Testis (tissue), 3 donors: Measurements from ENCODE around the gene THADA. TPM values are rescaled to one million over a fixed set of nuclear protein-coding genes. Genes with fewer than 3 reads are reported as not detected.

Experiments used
- DNase-seq: peaks from one replicate; pipeline ENCODE4 v3.0.0-alpha.2; 2019
- H3K27ac ChIP-seq, 2 donors: fragments of 200-600 bp; sonication (generic); one replicate each; pipeline ENCODE4 v1.5.1; 2019
- H3K27me3 ChIP-seq: fragments of 200-600 bp; sonication (generic); one replicate; pipeline ENCODE4 v1.5.1; 2019
- H3K36me3 ChIP-seq: fragments of 200-600 bp; sonication (generic); one replicate; pipeline ENCODE4 v1.5.1; 2017; ENCODE audit warnings: low read depth; ENCODE audit errors: missing control alignments
- H3K4me1 ChIP-seq: fragments of 200-600 bp; sonication (generic); one replicate; pipeline ENCODE4 v1.5.1; 2019
- H3K4me3 ChIP-seq, 2 donors: fragments of 200-600 bp; sonication (generic); one replicate each; pipeline ENCODE4 v1.5.1; 2017 to 2019
- H3K9me3 ChIP-seq: fragments of 200-600 bp; sonication (generic); one replicate; pipeline ENCODE4 v1.5.1; 2017
- CTCF ChIP-seq, 3 experiments: fragments of 450-650 bp in 2 of 3; fragments of 200-600 bp in 1 of 3; sonication (generic) in 1 of 3; IDR thresholded peaks; one replicate each; pipeline ENCODE4 v1.5.1; 2016 to 2019; ENCODE audit warnings: antibody characterized with exemption in 3 of 3, mild to moderate bottlenecking in 2 of 3, moderate library complexity in 1 of 3
- POLR2A ChIP-seq: fragments of 450-650 bp; IDR thresholded peaks from one replicate; pipeline ENCODE4 v1.6.1; 2017; ENCODE audit warnings: antibody characterized with exemption, mild to moderate bottlenecking, moderate library complexity
- WGBS, 2 donors: methylation state at CpG; one replicate each; pipeline ENCODE4 v1.1.5; 2018; 5-methylcytosine and 5-hydroxymethylcytosine counted together
- intact Hi-C: fragments of 100-400 bp; cut with DNase I; formaldehyde crosslinking; loops from one replicate; pipeline ENCODE4 v1.15.1; 2023; ENCODE audit warnings: low total_unique reads
- polyA plus RNA-seq: library from polyadenylated mRNA; stranded (reverse); fragments of 350-450 nt; fragmentation: Illumina TruSeq; extraction: RNeasy Lipid Tissue Mini Kit (QIAGEN cat#74804); gene quantifications from one replicate; pipeline ENCODE4 v1.2.3, GENCODE V29; 2014; ENCODE audit warnings: low read depth, low replicate concordance; ENCODE audit not compliant: insufficient read depth
- total RNA-seq, 2 donors: library from RNA; depleted of rRNA; stranded (reverse); fragments of >200 nt; gene quantifications; one replicate each; pipeline ENCODE4 v1.2.3, GENCODE V29; 2016

Gene THADA
- total and polyA plus RNA-seq, 3 donors from 2014 or later, result 29.5 to 43.9 (median 39.5) TPM

GRCh38 chr2:43542285-43542933 is 53.4 kb downstream of the THADA start:
- intact Hi-C loops, result no loop called here
- TF ChIP-seq POLR2A (no peak), CTCF (IDR thresholded peaks at IDR 0.05) (peak; percentile 45 to 60 (median 54))
- H3K27ac ChIP-seq, result no peak overlapping the region
- WGBS, 2 donors, result 35% methylated on average over 3 of the region's 3 CpGs
- no peak overlapping the region for H3K4me3 ChIP-seq
- H3K4me1 ChIP-seq, result no peaks in the 10 kb centered on the region
- no peak for DNase-seq
- no peaks in the 10 kb centered on the region for H3K36me3 ChIP-seq
- no peaks in the 10 kb centered on the region for H3K9me3 ChIP-seq
- no peaks in the 10 kb centered on the region for H3K27me3 ChIP-seq

GRCh38 chr2:43541165-43541564 is 54.7 kb downstream of the THADA start:
- intact Hi-C loops, result no loop called here
- H3K9me3 ChIP-seq, result no peaks in the 10 kb centered on the region
- no peaks in the 10 kb centered on the region for H3K27me3 ChIP-seq
- no peaks in the 10 kb centered on the region for H3K36me3 ChIP-seq
- peak overlapping the region in 1 of 2 donors; percentile 28 for H3K27ac ChIP-seq
- 73 to 84% methylated on average over 6 of the region's 6 CpGs for WGBS, 2 donors
- no peaks in the 10 kb centered on the region for H3K4me1 ChIP-seq
- no peak overlapping the region for H3K4me3 ChIP-seq
- DNase-seq, result no peak
- TF ChIP-seq POLR2A (no peak), CTCF (IDR thresholded peaks at IDR 0.05) (no peak)

DNA sequence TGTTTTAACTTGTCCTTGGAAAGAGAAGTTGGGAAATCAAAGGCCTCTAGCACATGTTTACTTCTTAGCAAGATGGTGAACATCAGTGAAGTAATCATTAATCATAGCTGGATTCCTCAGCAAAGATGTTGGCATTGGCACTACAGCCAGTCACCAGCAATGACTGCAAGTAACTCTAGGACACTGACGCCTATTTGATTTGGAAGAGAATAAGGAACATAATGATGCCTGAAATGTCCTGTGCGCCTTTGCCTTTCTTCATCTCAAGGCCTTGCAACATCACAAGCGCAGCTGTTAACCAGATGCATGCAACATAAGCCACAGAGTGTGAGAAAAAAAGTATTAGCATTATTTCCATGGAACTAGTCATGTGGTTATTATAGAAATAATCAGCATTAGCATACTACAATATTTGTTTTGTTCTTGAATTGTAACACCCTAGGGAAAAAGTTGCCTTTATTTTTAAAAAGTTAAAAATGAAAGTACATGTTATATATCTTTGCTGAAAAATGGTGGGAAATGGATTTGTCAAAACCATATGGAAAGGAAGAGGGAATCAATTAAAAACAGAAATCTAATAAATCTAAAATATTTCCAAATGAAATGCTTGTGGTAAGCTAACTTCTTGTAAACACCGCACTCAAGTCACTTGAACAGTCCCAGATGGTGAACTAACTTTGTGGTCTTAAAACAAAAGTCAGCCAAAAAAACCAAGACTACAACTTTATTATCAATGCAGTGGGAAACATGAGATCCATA is 55.6 kb downstream of the THADA start:
- WGBS, 2 donors, result 54 to 58% methylated on average over 4 of the region's 4 CpGs
- peak; percentile 70 for DNase-seq
- H3K9me3 ChIP-seq, result no peaks in the 10 kb centered on the region
- TF ChIP-seq POLR2A (no peak), CTCF (IDR thresholded peaks at IDR 0.05) (no peak)
- H3K27ac ChIP-seq, result peak overlapping the region in 1 of 2 donors; percentile 61
- H3K4me1 ChIP-seq, result no peaks in the 10 kb centered on the region
- H3K4me3 ChIP-seq, result no peak overlapping the region
- no peaks in the 10 kb centered on the region for H3K27me3 ChIP-seq
- no peaks in the 10 kb centered on the region for H3K36me3 ChIP-seq
- intact Hi-C loops, result no loop called here

GRCh38 chr2:43539436-43539835 is 56.4 kb downstream of the THADA start:
- Histone ChIP-seq H3K36me3 (no peaks in the 10 kb centered on the region), H3K9me3 (no peaks in the 10 kb centered on the region), H3K27me3 (no peaks in the 10 kb centered on the region), H3K4me1 (no peaks in the 10 kb centered on the region), H3K27ac (peak overlapping the region; percentile 32 to 61), H3K4me3 (no peak overlapping the region)
- WGBS, 2 donors, result 92 to 93% methylated on average over 5 of the region's 5 CpGs
- TF ChIP-seq POLR2A, result no peak
- TF ChIP-seq CTCF (IDR thresholded peaks at IDR 0.05), result no peak
- no peak for DNase-seq
- intact Hi-C loops, result no loop called here
